ENCODE results near the gene SSNA1.

The SSNA1 gene

DNA sequence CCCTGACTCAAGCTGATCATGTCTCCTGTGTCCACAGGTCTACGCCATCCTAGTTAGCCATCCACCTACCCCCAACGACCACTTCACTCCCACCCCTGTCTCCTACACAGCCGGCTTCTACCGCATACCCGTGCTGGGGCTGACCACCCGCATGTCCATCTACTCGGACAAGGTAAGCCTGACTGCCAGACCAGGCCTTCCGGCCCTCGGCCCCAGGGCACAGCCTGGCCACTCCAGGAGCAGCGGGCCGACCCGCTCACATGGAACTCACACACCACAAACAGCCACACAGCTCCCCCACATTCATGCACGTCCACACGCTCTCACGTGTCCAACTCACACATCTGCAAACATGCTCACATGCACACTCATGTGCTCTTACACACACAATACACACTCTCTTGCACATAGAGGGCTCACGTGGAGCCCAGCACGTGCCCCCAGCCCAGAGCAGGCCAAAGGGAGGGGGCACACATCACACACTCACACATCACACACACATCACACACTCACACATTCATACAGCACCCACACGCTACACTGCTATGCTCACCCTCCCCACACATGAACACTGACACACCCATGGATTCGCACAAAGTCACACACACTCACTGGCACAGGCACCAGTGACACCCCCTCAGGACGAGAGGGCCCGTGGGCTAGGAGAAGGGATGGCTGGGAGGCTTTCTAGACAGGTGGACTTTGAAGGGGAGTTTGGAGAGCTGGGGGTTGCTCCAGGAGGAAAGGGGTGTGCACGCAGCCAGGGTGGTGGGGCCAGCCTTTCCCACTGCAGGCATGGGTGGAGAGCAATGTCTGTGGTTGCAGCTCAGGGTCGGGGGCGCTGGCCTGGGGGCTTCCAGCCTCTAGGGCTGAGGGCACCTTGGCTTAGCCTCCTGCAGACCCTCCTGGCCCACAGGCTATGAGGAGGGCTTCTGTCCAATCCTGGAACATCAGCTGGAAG is 46.2 kb upstream of the SSNA1 start:
- no peak for DNase-seq (ENCODE audit: low read depth)
- no peak overlapping the region for H3K4me3 ChIP-seq (ENCODE audit: low read depth, low read length)
- TF ChIP-seq, protein P1, sequence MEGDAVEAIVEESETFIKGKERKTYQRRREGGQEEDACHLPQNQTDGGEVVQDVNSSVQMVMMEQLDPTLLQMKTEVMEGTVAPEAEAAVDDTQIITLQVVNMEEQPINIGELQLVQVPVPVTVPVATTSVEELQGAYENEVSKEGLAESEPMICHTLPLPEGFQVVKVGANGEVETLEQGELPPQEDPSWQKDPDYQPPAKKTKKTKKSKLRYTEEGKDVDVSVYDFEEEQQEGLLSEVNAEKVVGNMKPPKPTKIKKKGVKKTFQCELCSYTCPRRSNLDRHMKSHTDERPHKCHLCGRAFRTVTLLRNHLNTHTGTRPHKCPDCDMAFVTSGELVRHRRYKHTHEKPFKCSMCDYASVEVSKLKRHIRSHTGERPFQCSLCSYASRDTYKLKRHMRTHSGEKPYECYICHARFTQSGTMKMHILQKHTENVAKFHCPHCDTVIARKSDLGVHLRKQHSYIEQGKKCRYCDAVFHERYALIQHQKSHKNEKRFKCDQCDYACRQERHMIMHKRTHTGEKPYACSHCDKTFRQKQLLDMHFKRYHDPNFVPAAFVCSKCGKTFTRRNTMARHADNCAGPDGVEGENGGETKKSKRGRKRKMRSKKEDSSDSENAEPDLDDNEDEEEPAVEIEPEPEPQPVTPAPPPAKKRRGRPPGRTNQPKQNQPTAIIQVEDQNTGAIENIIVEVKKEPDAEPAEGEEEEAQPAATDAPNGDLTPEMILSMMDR (IDR thresholded peaks at IDR 0.05; ENCODE audit: low read depth, low read length, missing control alignments), result no peak
- in situ Hi-C loops (cut with HindIII; ENCODE audit: low sequenced_read_pairs), result no loop called here

DNA sequence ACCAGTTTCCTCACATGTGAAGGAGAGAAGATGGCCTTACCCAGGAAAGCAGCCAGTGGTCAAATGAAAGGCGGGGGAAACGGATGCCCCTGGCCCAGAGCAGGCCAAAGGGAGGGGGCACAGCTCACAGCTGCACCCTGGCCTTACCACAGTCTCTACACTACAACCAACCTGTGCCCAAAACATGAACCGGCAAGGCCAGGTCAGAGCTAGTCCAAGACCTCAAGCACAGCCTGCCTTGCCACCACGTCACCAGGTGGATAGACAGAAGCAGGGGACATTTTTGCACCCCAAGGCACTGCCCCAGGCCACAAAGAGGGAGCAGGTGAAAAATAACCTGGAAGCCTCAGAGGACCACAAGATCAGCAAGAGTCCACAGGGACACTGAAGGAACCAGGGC is 45.0 kb upstream of the SSNA1 start:
- TF ChIP-seq, protein P1 (IDR thresholded peaks at IDR 0.05; ENCODE audit: low read depth, low read length, missing control alignments), result no peak
- H3K4me3 ChIP-seq (ENCODE audit: low read depth, low read length), result no peak overlapping the region
- no peak for DNase-seq (ENCODE audit: low read depth)
- in situ Hi-C loops (cut with HindIII; ENCODE audit: low sequenced_read_pairs), result no loop called here

DNA sequence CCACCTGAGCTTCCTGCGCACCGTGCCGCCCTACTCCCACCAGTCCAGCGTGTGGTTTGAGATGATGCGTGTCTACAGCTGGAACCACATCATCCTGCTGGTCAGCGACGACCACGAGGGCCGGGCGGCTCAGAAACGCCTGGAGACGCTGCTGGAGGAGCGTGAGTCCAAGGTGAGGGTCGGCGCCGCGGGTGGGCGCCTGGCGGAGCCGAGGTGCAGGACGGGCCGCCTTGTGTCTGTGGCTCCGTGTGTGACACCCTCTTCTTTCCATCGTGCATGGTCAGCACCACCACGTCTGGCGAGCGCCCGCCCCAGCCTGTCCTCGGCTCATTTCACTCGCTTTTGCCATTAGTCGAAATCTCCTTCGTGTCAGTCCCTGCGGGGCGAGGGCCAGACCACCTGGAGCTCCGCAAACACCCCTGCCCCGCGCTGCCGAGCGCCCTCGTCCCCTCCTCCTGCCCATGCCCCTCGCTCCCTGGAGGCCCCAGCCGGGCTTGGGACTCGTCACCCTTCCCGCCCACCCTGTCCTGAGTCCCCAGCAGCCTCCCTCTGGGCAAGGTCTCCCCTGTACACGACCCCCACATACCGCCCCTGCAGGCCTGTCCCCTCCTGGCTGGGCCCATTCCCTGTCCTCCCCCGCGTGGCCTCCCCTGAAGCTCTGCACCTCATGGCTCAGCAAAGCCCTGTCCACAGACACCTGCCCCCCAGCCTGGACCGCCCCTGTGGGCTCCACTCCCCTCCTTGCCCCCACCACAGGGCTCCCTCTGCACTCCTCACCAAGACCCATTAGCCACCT is 42.5 kb upstream of the SSNA1 start:
- TF ChIP-seq, protein P1 (IDR thresholded peaks at IDR 0.05; ENCODE audit: low read depth, low read length, missing control alignments), result no peak
- H3K4me3 ChIP-seq (ENCODE audit: low read depth, low read length), result no peak overlapping the region
- DNase-seq (ENCODE audit: low read depth), result no peak
- in situ Hi-C loops (cut with HindIII; ENCODE audit: low sequenced_read_pairs), result no loop called here

DNA sequence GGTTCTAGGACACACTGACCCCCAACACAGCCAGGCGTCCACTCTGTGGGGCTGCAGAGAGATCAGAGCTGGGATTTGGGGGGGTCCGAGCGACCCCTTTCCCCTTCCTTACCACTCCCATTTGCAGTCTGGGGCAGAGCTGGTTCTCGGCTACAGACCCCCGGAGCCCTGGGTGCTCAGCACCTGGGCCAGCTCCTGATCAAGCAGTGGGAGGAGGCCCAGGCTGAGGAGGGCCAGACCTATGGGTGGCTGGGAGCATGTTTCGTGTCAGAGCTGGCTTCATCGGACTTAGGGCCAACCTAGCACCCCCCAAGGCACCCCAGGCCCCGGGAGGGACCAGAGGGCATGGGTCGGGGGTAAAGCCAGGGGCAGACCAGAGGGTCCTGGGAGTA is 42.0 kb upstream of the SSNA1 start:
- TF ChIP-seq, protein P1 (IDR thresholded peaks at IDR 0.05; ENCODE audit: low read depth, low read length, missing control alignments), result no peak
- H3K4me3 ChIP-seq (ENCODE audit: low read depth, low read length), result no peak overlapping the region
- no peak for DNase-seq (ENCODE audit: low read depth)
- in situ Hi-C loops (cut with HindIII; ENCODE audit: low sequenced_read_pairs), result no loop called here

DNA sequence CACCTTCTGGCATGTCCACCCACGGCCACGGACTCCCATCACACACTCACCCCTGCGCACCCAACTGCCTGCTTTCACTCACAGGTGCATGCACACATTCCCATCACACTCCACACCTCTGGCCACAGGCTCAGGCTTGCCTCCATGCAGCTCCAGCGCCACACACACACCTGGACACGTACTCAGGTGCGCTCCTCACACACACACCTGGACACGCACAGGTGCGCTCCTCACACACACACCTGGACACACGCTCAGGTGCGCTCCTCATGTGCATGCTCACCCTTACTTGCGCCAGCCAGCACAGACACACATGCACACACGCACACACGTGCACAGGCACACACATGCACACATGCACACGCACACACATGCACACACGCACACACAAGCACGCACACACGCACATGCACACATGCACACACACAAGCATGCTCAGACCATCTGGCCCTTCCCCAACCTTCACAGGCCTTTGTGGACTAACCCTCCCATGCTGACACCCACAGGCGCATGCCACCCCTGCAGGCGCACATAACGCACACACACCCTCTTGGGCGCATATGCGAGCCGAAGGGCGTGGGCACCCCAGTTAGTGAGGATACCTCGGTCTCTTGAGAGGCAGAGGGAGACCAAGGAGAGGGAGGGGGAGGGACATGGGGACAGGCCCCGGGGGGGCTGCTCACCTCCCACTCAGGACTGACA is 41.2 kb upstream of the SSNA1 start:
- DNase-seq (ENCODE audit: low read depth), result no peak
- in situ Hi-C loops (cut with HindIII; ENCODE audit: low sequenced_read_pairs), result no loop called here
- no peak overlapping the region for H3K4me3 ChIP-seq (ENCODE audit: low read depth, low read length)
- TF ChIP-seq, protein P1 (IDR thresholded peaks at IDR 0.05; ENCODE audit: low read depth, low read length, missing control alignments), result no peak

DNA sequence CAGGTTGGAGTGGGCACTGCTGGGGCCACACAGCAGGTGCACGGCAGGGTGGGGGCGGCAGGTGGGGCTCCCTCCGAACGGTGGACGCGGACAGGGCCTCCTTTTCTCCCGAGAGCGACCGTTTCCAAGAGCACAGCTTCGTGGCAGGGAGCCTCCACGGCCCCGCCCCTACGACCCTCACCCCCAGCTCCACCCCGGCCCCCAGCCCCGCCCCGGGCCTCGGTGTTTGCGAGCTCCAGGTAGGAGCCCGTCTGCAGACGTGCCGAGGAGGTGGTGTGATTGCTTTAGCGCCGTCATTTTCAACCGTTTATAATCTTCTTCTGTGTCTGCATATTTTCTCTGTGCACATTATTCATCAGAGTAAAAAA is 40.7 kb upstream of the SSNA1 start:
- no peak for DNase-seq (ENCODE audit: low read depth)
- no peak overlapping the region for H3K4me3 ChIP-seq (ENCODE audit: low read depth, low read length)
- TF ChIP-seq, protein P1 (IDR thresholded peaks at IDR 0.05; ENCODE audit: low read depth, low read length, missing control alignments), result no peak
- in situ Hi-C loops (cut with HindIII; ENCODE audit: low sequenced_read_pairs), result no loop called here

Data from astrocyte of the cerebellum (primary cell).